Measurements from ENCODE around the gene LTA4H.

- TF ChIP-seq SP2 (tag by site-specific recombination; IDR thresholded peaks at IDR 0.05) (no peak), ZFP37 (tag by site-specific recombination; IDR thresholded peaks at IDR 0.05) (no peak), REST (tag by site-specific recombination; IDR thresholded peaks at IDR 0.05) (no peak), HOXA7 (CRISPR knock-in tag; IDR thresholded peaks at IDR 0.05; ENCODE audit: borderline replicate concordance) (no peak), ZNF555 (tag by site-specific recombination; conservative IDR thresholded peaks at IDR 0.05) (no peak)
These were observed 40.0 kb downstream of the LTA4H start for GRCh38 chr12:95995238-95996031.

Data from HEK293 (cell line).